ENCODE results near the gene NPIPA5. TPM values are rescaled to one million over a fixed set of nuclear protein-coding genes. Genes with fewer than 3 reads are reported as not detected.
"Not testable (repeated sequence)": the region's sequence is repeated elsewhere in the genome, so short reads cannot be mapped to it uniquely, and the experiment has no call there.

Gene NPIPA5
- total and polyA plus RNA-seq, 3 experiments from 2014 or later: 0.77 to 16.7 (median 12.4) TPM

DNA sequence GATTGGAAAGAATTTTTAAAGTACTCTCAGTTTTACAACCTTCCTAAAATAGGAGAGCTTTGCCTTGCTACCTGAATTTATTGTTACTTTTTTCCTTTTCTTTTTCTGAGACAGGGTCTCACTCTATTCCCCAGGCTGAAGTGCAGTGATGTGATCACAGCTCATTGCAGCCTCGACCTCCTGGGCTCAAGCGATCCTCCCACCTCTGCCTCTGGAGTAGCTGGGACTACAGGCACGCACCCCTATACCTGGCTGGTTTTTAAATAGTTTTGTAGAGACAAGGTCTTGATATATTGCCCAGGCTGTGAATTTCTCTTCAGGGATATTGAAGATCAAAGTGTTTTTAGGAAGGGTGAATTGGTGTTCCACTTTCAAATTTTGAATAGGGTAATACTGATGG lies 21.2 kb upstream of the NPIPA5 start:
- H3K9me3 ChIP-seq (ENCODE audit: low read length): no peaks in the 10 kb centered on the region
- no peaks in the 10 kb centered on the region for H3K36me3 Mint-ChIP-seq
- ChIA-PET POLR2A (no interaction called here), CTCF (no interaction called here)
- peaks cover 0 to 1% (median 0%) of the 10 kb centered on the region in 3 donors for H3K4me1 Mint-ChIP-seq
- no peaks in the 10 kb centered on the region for H3K36me3 ChIP-seq (ENCODE audit: insufficient read depth, low read length)
- peaks cover 19 to 20% of the 10 kb centered on the region in 2 donors for H3K27me3 Mint-ChIP-seq
- no peak for DNase-seq
- H3K4me3 ChIP-seq (ENCODE audit: low read length): no peak overlapping the region
- H3K27ac ChIP-seq (ENCODE audit: low read depth, low read length): no peak overlapping the region
- H3K4me3 Mint-ChIP-seq: no peak overlapping the region
- H3K27ac Mint-ChIP-seq: no peak overlapping the region
- H3K27me3 ChIP-seq (ENCODE audit: insufficient read depth, low read length, poor library complexity, severe bottlenecking): no peaks in the 10 kb centered on the region
- peaks cover 0 to 3% (median 0%) of the 10 kb centered on the region in 5 donors for H3K9me3 Mint-ChIP-seq
- H3K4me1 ChIP-seq (ENCODE audit: insufficient read depth, low read length): no peaks in the 10 kb centered on the region

DNA sequence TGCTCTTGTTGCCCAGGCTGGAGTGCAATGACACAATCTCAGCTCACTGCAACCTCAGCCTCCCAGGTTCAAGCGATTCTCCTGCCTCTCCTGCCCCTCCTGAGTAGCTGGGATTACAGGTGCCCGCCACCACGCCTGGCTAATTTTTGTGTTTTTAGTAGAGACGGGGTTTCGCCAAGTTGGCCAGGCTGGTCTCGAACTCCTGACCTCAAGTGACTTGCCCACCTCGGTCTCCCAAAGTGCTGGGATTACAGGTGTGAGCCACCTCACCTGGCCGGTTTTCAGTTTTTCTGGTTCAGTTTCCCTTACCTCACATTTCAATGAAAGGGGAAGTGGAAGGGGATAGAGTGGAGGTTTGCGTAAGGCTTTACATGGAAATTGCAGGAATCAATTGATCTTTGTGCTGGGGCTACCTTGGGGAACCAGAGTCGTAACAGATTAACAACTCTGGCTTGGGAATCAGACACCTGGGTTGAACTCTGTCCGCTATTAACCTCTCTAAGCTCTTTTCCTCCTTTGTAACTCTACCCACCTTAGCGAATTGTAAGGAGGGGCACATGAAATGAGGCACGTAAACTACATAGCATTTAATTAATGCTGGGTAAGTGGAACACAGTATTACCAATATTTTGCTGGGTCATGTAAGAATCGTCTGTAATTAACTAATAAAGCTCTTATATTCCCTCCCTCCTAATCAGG lies 20.7 kb upstream of the NPIPA5 start:
- Histone ChIP-seq H3K27ac (ENCODE audit: low read depth, low read length) (no peak overlapping the region), H3K4me3 (ENCODE audit: low read length) (no peak overlapping the region), H3K36me3 (ENCODE audit: insufficient read depth, low read length) (no peaks in the 10 kb centered on the region), H3K4me1 (ENCODE audit: insufficient read depth, low read length) (no peaks in the 10 kb centered on the region), H3K9me3 (ENCODE audit: low read length) (no peaks in the 10 kb centered on the region), H3K27me3 (ENCODE audit: insufficient read depth, low read length, poor library complexity, severe bottlenecking) (no peaks in the 10 kb centered on the region)
- no peak overlapping the region for H3K4me3 Mint-ChIP-seq
- H3K4me1 Mint-ChIP-seq: peaks cover 0 to 1% (median 0%) of the 10 kb centered on the region in 3 donors
- no peak for DNase-seq
- H3K27ac Mint-ChIP-seq: no peak overlapping the region
- H3K36me3 Mint-ChIP-seq: no peaks in the 10 kb centered on the region
- H3K27me3 Mint-ChIP-seq: peaks cover 19 to 21% of the 10 kb centered on the region in 2 donors
- ChIA-PET CTCF (no interaction called here), POLR2A (no interaction called here)
- peaks cover 0 to 3% (median 0%) of the 10 kb centered on the region in 5 donors for H3K9me3 Mint-ChIP-seq

GRCh38 chr16:15396948-15397594 lies 19.0 kb upstream of the NPIPA5 start:
- Mint-ChIP-seq H3K4me1 (peaks cover 0 to 1% (median 0%) of the 10 kb centered on the region in 3 donors), H3K27ac (peak overlapping the region in 2 of 8 donors; percentile 6 to 56), H3K9me3 (peaks cover 0 to 3% (median 0%) of the 10 kb centered on the region in 5 donors), H3K36me3 (no peaks in the 10 kb centered on the region), H3K27me3 (peaks cover 18 to 23% of the 10 kb centered on the region in 2 donors), H3K4me3 (no peak overlapping the region)
- no peaks in the 10 kb centered on the region for H3K9me3 ChIP-seq (ENCODE audit: low read length)
- no peaks in the 10 kb centered on the region for H3K27me3 ChIP-seq (ENCODE audit: insufficient read depth, low read length, poor library complexity, severe bottlenecking)
- no peak for DNase-seq
- no peaks in the 10 kb centered on the region for H3K4me1 ChIP-seq (ENCODE audit: insufficient read depth, low read length)
- H3K4me3 ChIP-seq (ENCODE audit: low read length): no peak overlapping the region
- no peak overlapping the region for H3K27ac ChIP-seq (ENCODE audit: low read depth, low read length)
- no peaks in the 10 kb centered on the region for H3K36me3 ChIP-seq (ENCODE audit: insufficient read depth, low read length)
- ChIA-PET POLR2A (no interaction called here), CTCF (no interaction called here)

DNA sequence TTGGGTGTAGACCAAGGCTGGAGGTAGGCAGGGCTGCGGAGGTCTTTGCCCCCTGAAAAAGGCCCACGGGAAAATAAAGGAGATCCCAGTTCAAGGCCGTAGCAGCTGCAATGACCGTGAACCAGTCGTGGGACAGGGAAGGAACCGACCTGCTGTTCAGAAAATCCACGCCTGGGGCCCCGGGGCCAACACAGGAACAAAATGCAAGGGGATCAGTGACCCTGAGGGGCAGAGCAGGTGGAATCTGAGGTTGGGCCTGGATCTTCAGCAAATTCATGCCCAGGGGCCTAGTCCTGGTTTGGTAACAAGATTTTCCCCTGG lies 18.4 kb upstream of the NPIPA5 start:
- H3K36me3 ChIP-seq (ENCODE audit: insufficient read depth, low read length); H3K36me3 Mint-ChIP-seq; H3K9me3 Mint-ChIP-seq; H3K9me3 ChIP-seq (ENCODE audit: low read length); H3K4me1 ChIP-seq (ENCODE audit: insufficient read depth, low read length); H3K27me3 ChIP-seq (ENCODE audit: insufficient read depth, low read length, poor library complexity, severe bottlenecking); H3K27ac ChIP-seq (ENCODE audit: low read depth, low read length); H3K27ac Mint-ChIP-seq; CTCF ChIA-PET; H3K4me1 Mint-ChIP-seq; H3K4me3 ChIP-seq (ENCODE audit: low read length); POLR2A ChIA-PET; DNase-seq: not testable (repeated sequence)
- Mint-ChIP-seq H3K27me3 (peaks cover 22 to 26% of the 10 kb centered on the region in 2 donors), H3K4me3 (peak overlapping the region in 2 of 7 donors; percentile 6 to 19)

- DNase-seq; H3K27ac Mint-ChIP-seq; H3K4me1 ChIP-seq (ENCODE audit: insufficient read depth, low read length); H3K36me3 ChIP-seq (ENCODE audit: insufficient read depth, low read length); H3K4me3 ChIP-seq (ENCODE audit: low read length); POLR2A ChIA-PET; H3K27ac ChIP-seq (ENCODE audit: low read depth, low read length); CTCF ChIA-PET; H3K9me3 ChIP-seq (ENCODE audit: low read length); H3K9me3 Mint-ChIP-seq; H3K27me3 ChIP-seq (ENCODE audit: insufficient read depth, low read length, poor library complexity, severe bottlenecking); H3K36me3 Mint-ChIP-seq; H3K4me1 Mint-ChIP-seq: not testable (repeated sequence)
- peak within 1 kb of the TSS in 5 of 7 donors; percentile 6 to 39 (median 24) for H3K4me3 Mint-ChIP-seq
- H3K27me3 Mint-ChIP-seq: peaks cover 25 to 29% of the 10 kb centered on the region in 2 donors
Observed at GRCh38 chr16:15395631-15396508, 17.8 kb upstream of the NPIPA5 start, which contains the start of gene MPV17L. Gene MPV17L, plus strand, starts transcription at chr16:15395754. Its CDS starts 144 bp downstream, at chr16:15395898.

GRCh38 chr16:15393025-15393424 lies 14.9 kb upstream of the NPIPA5 start:
- H3K4me3 ChIP-seq (ENCODE audit: low read length); H3K27ac Mint-ChIP-seq; H3K9me3 Mint-ChIP-seq; H3K27ac ChIP-seq (ENCODE audit: low read depth, low read length); H3K4me1 ChIP-seq (ENCODE audit: insufficient read depth, low read length); H3K36me3 Mint-ChIP-seq; H3K36me3 ChIP-seq (ENCODE audit: insufficient read depth, low read length); H3K4me1 Mint-ChIP-seq; H3K4me3 Mint-ChIP-seq; H3K27me3 ChIP-seq (ENCODE audit: insufficient read depth, low read length, poor library complexity, severe bottlenecking); POLR2A ChIA-PET; DNase-seq; H3K9me3 ChIP-seq (ENCODE audit: low read length); CTCF ChIA-PET: not testable (repeated sequence)
- peaks cover 18 to 26% of the 10 kb centered on the region in 2 donors for H3K27me3 Mint-ChIP-seq

DNA sequence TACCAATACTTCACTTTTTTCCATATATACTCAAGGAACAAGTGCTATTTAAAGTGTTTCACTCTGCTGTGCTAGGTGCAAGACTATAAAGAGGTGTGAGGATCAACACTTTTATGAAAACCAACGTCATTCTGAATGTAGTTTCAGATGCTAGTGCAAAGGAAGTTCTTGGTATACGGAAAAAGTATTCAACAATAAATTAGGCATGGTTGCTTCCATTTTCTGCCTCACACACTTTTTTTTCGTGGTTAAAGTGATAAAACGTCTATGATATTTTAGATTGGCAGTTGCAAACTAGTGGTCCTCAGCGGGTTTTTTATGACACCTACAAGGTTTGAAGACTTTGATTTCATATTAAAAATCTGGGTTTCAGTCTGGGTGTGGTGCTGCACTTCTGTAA lies 11.8 kb upstream of the NPIPA5 start:
- Mint-ChIP-seq H3K27me3 (peaks cover 11 to 12% of the 10 kb centered on the region in 2 donors), H3K27ac (peak overlapping the region in 7 of 8 donors; percentile 15 to 63 (median 45))
- H3K9me3 ChIP-seq (ENCODE audit: low read length); H3K4me3 Mint-ChIP-seq; H3K36me3 Mint-ChIP-seq; H3K36me3 ChIP-seq (ENCODE audit: insufficient read depth, low read length); H3K4me3 ChIP-seq (ENCODE audit: low read length); H3K9me3 Mint-ChIP-seq; H3K27me3 ChIP-seq (ENCODE audit: insufficient read depth, low read length, poor library complexity, severe bottlenecking); H3K27ac ChIP-seq (ENCODE audit: low read depth, low read length); H3K4me1 Mint-ChIP-seq; POLR2A ChIA-PET; CTCF ChIA-PET; H3K4me1 ChIP-seq (ENCODE audit: insufficient read depth, low read length): not testable (repeated sequence)
- DNase-seq: peak in 1 of 5 donors; percentile 34

DNA sequence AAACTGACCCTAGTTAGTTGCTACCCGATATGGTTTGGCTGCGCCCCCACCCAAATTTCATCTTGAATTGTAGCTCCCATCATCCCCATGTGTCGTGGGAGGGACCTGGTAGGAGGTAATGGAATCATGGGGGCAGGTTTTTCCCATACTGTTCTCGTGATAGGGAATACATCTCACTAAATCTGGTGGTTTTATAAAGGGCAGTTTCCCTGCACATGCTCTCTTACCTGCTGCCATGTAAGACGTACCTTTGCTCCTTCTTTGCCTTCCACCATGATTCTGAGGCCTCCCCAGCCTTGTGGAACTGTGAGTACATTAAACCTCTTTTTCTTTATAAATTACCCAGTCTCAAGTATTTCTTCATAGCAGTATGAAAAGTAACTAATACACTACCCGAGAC lies 10.0 kb upstream of the NPIPA5 start:
- H3K4me3 ChIP-seq (ENCODE audit: low read length); H3K4me1 ChIP-seq (ENCODE audit: insufficient read depth, low read length); H3K9me3 ChIP-seq (ENCODE audit: low read length); H3K27me3 ChIP-seq (ENCODE audit: insufficient read depth, low read length, poor library complexity, severe bottlenecking); POLR2A ChIA-PET; CTCF ChIA-PET; H3K36me3 ChIP-seq (ENCODE audit: insufficient read depth, low read length); H3K4me1 Mint-ChIP-seq; H3K36me3 Mint-ChIP-seq; H3K4me3 Mint-ChIP-seq; H3K9me3 Mint-ChIP-seq; H3K27ac Mint-ChIP-seq; DNase-seq; H3K27me3 Mint-ChIP-seq; H3K27ac ChIP-seq (ENCODE audit: low read depth, low read length): not testable (repeated sequence)

Measured in CD8-positive, alpha-beta memory T cell (primary cell).